Neuron (in vitro differentiated cells): ENCODE data around the gene CAMTA1.

Experiments
- H2AFZ ChIP-seq: one replicate; pipeline ENCODE4 v1.6.1; 2013; ENCODE audit warnings: low read depth, mild to moderate bottlenecking, inconsistent platforms, low read length, moderate library complexity
- H3K27me3 ChIP-seq: one replicate; pipeline ENCODE4 v1.6.1; 2013; ENCODE audit warnings: low read length; ENCODE audit not compliant: insufficient read depth
- H3K36me3 ChIP-seq: one replicate; pipeline ENCODE4 v1.6.1; 2013; ENCODE audit warnings: low read length; ENCODE audit not compliant: insufficient read depth
- H3K4me1 ChIP-seq: one replicate; pipeline ENCODE4 v1.6.1; 2013; ENCODE audit warnings: low read length; ENCODE audit not compliant: insufficient read depth
- H3K4me3 ChIP-seq: 2 replicates; pipeline ENCODE4 v1.5.1; 2013; ENCODE audit warnings: mild to moderate bottlenecking, low read length, moderate library complexity
- H3K9me3 ChIP-seq: one replicate; pipeline ENCODE4 v1.6.1; 2013; ENCODE audit warnings: low read length

Gene CAMTA1

GRCh38 chr1:7352364-7352763, 567.1 kb downstream of the CAMTA1 start:
- no peak overlapping the region for H3K4me3 ChIP-seq

GRCh38 chr1:7352974-7353373, 567.7 kb downstream of the CAMTA1 start:
- H3K36me3 ChIP-seq: no peaks in the 10 kb centered on the region
- no peaks in the 10 kb centered on the region for H3K4me1 ChIP-seq
- H3K4me3 ChIP-seq: no peak overlapping the region
- no peak overlapping the region for H2AFZ ChIP-seq
- H3K9me3 ChIP-seq: no peaks in the 10 kb centered on the region
- H3K27me3 ChIP-seq: peaks cover 15% of the 10 kb centered on the region

More at GRCh38 chr1:7352364-7352763, 567.1 kb downstream of the CAMTA1 start:
- H3K9me3 ChIP-seq: no peaks in the 10 kb centered on the region
- no peaks in the 10 kb centered on the region for H3K4me1 ChIP-seq
- no peak overlapping the region for H2AFZ ChIP-seq
- H3K27me3 ChIP-seq: peaks cover 15% of the 10 kb centered on the region
- no peaks in the 10 kb centered on the region for H3K36me3 ChIP-seq

DNA sequence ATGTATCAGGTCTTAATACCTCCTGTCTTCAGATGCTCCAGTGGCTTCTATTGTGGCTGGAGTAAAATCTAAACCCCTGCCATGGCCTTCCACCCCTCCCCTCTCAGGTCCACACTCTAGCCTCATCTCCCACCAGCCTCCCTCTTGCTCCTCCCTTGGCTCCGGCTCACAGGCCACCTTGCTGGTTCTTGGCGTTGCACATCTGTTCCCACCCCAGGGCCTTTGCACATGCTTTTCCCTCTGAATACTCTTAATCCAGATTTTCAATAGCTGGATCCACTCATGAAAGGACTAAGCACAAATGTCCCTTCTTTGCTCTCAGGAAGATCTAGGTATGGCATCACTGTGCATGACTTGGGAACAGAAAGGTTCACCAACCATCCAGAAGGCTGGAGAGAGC, 570.4 kb downstream of the CAMTA1 start:
- H2AFZ ChIP-seq: no peak overlapping the region
- no peaks in the 10 kb centered on the region for H3K4me1 ChIP-seq
- no peaks in the 10 kb centered on the region for H3K36me3 ChIP-seq
- peaks cover 11% of the 10 kb centered on the region for H3K27me3 ChIP-seq
- no peak overlapping the region for H3K4me3 ChIP-seq
- H3K9me3 ChIP-seq: no peaks in the 10 kb centered on the region

GRCh38 chr1:7356079-7356478, 570.8 kb downstream of the CAMTA1 start:
- Histone ChIP-seq H3K4me1 (no peaks in the 10 kb centered on the region), H2AFZ (no peak overlapping the region), H3K9me3 (no peaks in the 10 kb centered on the region), H3K36me3 (no peaks in the 10 kb centered on the region), H3K27me3 (peaks cover 7% of the 10 kb centered on the region), H3K4me3 (no peak overlapping the region)

DNA sequence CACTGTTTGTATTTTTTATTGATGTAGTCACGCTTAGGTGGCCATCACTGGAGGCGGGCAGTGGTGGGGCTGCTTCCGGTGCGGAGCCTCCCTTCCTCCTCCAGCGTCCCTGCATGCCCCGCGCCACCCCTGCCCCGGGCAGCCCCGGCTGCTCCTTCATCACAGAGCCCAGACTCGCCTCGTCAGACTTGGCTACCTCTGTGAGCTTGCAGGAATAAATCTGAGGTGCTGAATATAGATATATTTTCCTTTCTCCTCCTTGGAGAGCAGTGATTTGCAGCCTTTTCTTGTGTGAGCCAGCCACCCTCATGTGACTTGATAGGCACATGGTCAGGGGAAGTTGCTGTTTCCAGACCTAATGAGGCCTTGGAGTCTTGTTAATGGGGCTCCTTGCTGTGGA, 573.2 kb downstream of the CAMTA1 start:
- no peaks in the 10 kb centered on the region for H3K9me3 ChIP-seq
- no peaks in the 10 kb centered on the region for H3K27me3 ChIP-seq
- H3K36me3 ChIP-seq: no peaks in the 10 kb centered on the region
- no peaks in the 10 kb centered on the region for H3K4me1 ChIP-seq
- H3K4me3 ChIP-seq: no peak overlapping the region
- no peak overlapping the region for H2AFZ ChIP-seq

GRCh38 chr1:7360526-7360925, 575.3 kb downstream of the CAMTA1 start:
- Histone ChIP-seq H3K27me3 (no peaks in the 10 kb centered on the region), H2AFZ (no peak overlapping the region), H3K4me1 (no peaks in the 10 kb centered on the region), H3K36me3 (no peaks in the 10 kb centered on the region), H3K4me3 (no peak overlapping the region), H3K9me3 (no peaks in the 10 kb centered on the region)

- Histone ChIP-seq H3K36me3 (no peaks in the 10 kb centered on the region), H3K4me3 (no peak overlapping the region), H3K4me1 (peaks cover 5% of the 10 kb centered on the region), H3K9me3 (no peaks in the 10 kb centered on the region), H2AFZ (no peak overlapping the region), H3K27me3 (no peaks in the 10 kb centered on the region)
Measured at GRCh38 chr1:7362947-7363346, 577.7 kb downstream of the CAMTA1 start.

- Histone ChIP-seq H2AFZ (no peak overlapping the region), H3K9me3 (no peaks in the 10 kb centered on the region), H3K27me3 (no peaks in the 10 kb centered on the region), H3K4me3 (no peak overlapping the region), H3K36me3 (no peaks in the 10 kb centered on the region), H3K4me1 (peaks cover 5% of the 10 kb centered on the region)
Measured at GRCh38 chr1:7363450-7363849, 578.2 kb downstream of the CAMTA1 start.

DNA sequence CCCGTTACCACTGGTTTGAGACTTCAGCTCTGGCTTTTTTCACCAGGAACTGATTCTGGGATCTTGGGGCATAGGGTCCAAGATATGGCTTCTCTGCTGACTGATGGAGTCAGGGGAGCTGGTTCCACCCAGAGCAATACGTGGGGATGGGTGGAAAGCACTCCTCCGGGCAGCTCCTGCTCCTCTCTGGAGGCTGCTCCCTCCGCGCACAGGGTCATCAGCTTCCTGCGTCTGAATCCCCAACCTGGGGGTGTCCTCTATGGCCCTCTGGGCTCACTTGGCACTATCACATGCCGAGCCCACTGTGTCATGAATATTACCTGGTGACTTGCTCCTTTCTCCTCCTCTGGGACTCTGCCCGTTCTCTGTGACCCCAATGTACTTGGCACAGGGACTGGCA, 580.5 kb downstream of the CAMTA1 start:
- H3K36me3 ChIP-seq: no peaks in the 10 kb centered on the region
- no peaks in the 10 kb centered on the region for H3K9me3 ChIP-seq
- H3K27me3 ChIP-seq: no peaks in the 10 kb centered on the region
- peaks cover 5% of the 10 kb centered on the region for H3K4me1 ChIP-seq
- no peak overlapping the region for H3K4me3 ChIP-seq
- H2AFZ ChIP-seq: no peak overlapping the region

GRCh38 chr1:7366286-7366954, 581.2 kb downstream of the CAMTA1 start:
- no peaks in the 10 kb centered on the region for H3K9me3 ChIP-seq
- H3K36me3 ChIP-seq: no peaks in the 10 kb centered on the region
- H3K4me3 ChIP-seq: no peak overlapping the region
- H3K4me1 ChIP-seq: peaks cover 5% of the 10 kb centered on the region
- H2AFZ ChIP-seq: no peak overlapping the region
- no peaks in the 10 kb centered on the region for H3K27me3 ChIP-seq

- peaks cover 5% of the 10 kb centered on the region for H3K4me1 ChIP-seq
- no peaks in the 10 kb centered on the region for H3K27me3 ChIP-seq
Measured at GRCh38 chr1:7366955-7367665, 581.9 kb downstream of the CAMTA1 start.

DNA sequence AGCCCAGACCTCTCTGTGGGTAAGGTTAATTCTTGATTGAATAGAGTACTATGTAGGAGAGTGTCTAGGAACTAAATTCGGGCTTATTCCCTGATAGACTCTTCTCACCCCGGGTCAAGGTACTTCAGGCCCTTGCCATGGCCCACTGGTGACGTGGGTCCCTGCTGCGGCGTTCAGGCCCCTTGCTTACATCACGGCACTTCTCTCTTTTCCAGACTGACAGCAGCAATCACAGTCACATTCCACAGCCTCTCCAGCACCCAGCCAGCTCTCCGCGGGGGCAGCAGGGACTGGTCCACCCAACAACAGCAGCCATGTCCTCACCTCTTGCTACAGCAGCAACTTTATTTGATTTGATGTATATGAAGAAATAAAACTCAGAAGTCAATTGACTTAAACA, 584.6 kb downstream of the CAMTA1 start:
- H2AFZ ChIP-seq: no peak overlapping the region
- H3K36me3 ChIP-seq: no peaks in the 10 kb centered on the region
- peaks cover 5% of the 10 kb centered on the region for H3K4me1 ChIP-seq
- H3K27me3 ChIP-seq: no peaks in the 10 kb centered on the region
- no peak overlapping the region for H3K4me3 ChIP-seq
- H3K9me3 ChIP-seq: no peaks in the 10 kb centered on the region

More at GRCh38 chr1:7366955-7367665, 581.9 kb downstream of the CAMTA1 start:
- no peak overlapping the region for H2AFZ ChIP-seq
- no peaks in the 10 kb centered on the region for H3K9me3 ChIP-seq
- H3K36me3 ChIP-seq: no peaks in the 10 kb centered on the region
- H3K4me3 ChIP-seq: no peak overlapping the region

DNA sequence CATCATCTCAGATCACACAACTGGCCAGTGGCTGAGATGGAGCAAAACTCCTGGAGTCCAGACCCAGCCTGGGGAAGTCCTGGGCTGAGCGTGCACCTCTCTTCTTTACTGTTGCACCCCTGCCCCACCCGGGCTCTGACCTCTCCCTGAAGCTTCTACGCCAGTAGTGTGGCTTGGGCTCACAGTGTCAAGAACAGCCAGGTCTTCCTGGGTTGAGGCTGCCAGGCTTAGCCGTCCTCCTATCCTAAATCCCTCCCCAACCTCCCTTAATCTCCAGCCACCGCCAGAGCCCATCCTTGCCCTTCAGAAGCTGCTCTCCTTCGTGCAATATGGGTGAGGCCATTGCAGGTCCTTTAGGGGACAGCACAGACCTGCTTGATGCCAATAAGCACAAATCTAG, 586.7 kb downstream of the CAMTA1 start:
- Histone ChIP-seq H2AFZ (no peak overlapping the region), H3K4me3 (no peak overlapping the region), H3K36me3 (no peaks in the 10 kb centered on the region), H3K27me3 (no peaks in the 10 kb centered on the region), H3K9me3 (no peaks in the 10 kb centered on the region), H3K4me1 (peaks cover 4% of the 10 kb centered on the region)
